Pancreas (tissue), 10 donors: ENCODE measurements around the gene MAP3K7. TPM values are rescaled to one million over a fixed set of nuclear protein-coding genes. Genes with fewer than 3 reads are reported as not detected.

ENCODE experiments used
- ATAC-seq, 4 donors: fragments of 200-7000 bp; cut with Tn5 transposase; one replicate each; pipeline versions ENCODE4 v1.8.0 to v1.9.1; 2020; ENCODE audit warnings: mild to moderate bottlenecking in 4 of 4, moderate library complexity in 4 of 4
- DNase-seq, 6 donors: peaks; one replicate each; pipeline ENCODE4 v3.0.0-alpha.2; 2020
- FAIRE-seq: peaks from 2 replicates; lab custom pipeline; 2012; peaks lifted over from hg19 to GRCh38; lab: Jason Lieb, UNC
- H3K27ac ChIP-seq, 4 donors: fragments of 200-600 bp; sonication (generic); 1 replicate in 3 of 4; 2 replicates in 1 of 4; pipeline versions ENCODE4 v1.5.0 to v1.8.0; 2020
- H3K27me3 ChIP-seq, 4 donors: fragments of 200-600 bp; one replicate each; pipeline ENCODE4 v1.8.0; 2021
- H3K36me3 ChIP-seq, 3 donors: fragments of 200-600 bp; sonication (generic) in 1 of 3; one replicate each; pipeline versions ENCODE4 v1.5.0 to v1.8.0; 2020 to 2021
- H3K4me1 ChIP-seq, 3 donors: fragments of 200-600 bp; one replicate each; pipeline ENCODE4 v1.8.0; 2021
- H3K4me3 ChIP-seq, 4 donors: fragments of 200-600 bp; sonication (generic) in 2 of 4; one replicate each; pipeline versions ENCODE4 v1.5.0 to v1.8.0; 2020 to 2021
- H3K9me3 ChIP-seq, 4 donors: fragments of 200-600 bp; one replicate each; pipeline ENCODE4 v1.8.0; 2021
- WGBS, 2 donors: extraction: QIAGEN DNeasy Blood & Tissue Kit; methylation state at CpG; one replicate each; pipeline ENCODE4 v1.1.7; 2013; 5-methylcytosine and 5-hydroxymethylcytosine counted together
- intact Hi-C, 3 donors: fragments of 100-400 bp; cut with DNase I; formaldehyde crosslinking; loops; one replicate each; pipeline versions ENCODE4 v1.11.1 to v1.14.2; 2022
- polyA plus RNA-seq, 2 donors: library from polyadenylated mRNA; stranded (reverse); fragments of 200-250 nt; gene quantifications; one replicate each; pipeline ENCODE4 v1.2.3, GENCODE V29; 2013
- total RNA-seq, 6 donors: library from RNA; stranded (reverse); fragmentation: NEBNext Ultra II Directional in 4 of 6; extraction: Animal tissue kit (Norgen Biotek cat#: 25700) in 4 of 6; gene quantifications; one replicate each; pipeline versions ENCODE4 v1.2.1 to v1.2.4, GENCODE V29; 2021 to 2023
- TF ChIP-seq, protein P1 (sequence below), 4 donors: fragments of 200-600 bp; sonication (generic) in 3 of 4; IDR thresholded peaks; one replicate each; pipeline versions ENCODE4 v1.5.0 to v1.8.0; 2021; ENCODE audit warnings: antibody characterized with exemption in 4 of 4
- donor health status: healthy with polysubstance abuse.
- donor health status: DM: no; HTN: no; CAD: no; lungs with moderate emphysema.
- donor health status: DM: no; HTN: no; CAD: no.
- donor health status: control.
- donor health status: control.
- donor health status: Bipolar disorder and iron deficiency.
- donor health status: DM: yes; HTN: yes; CAD: no.
- donor health status: DM: no; HTN: no; CAD: no.
- donor health status: DM: no; HTN: no; CAD: no.
- donor health status: DM: yes; HTN: yes; CAD: no.

Gene MAP3K7
- total and polyA plus RNA-seq, 8 donors: 4.9 to 13.2 (median 7.4) TPM

DNA sequence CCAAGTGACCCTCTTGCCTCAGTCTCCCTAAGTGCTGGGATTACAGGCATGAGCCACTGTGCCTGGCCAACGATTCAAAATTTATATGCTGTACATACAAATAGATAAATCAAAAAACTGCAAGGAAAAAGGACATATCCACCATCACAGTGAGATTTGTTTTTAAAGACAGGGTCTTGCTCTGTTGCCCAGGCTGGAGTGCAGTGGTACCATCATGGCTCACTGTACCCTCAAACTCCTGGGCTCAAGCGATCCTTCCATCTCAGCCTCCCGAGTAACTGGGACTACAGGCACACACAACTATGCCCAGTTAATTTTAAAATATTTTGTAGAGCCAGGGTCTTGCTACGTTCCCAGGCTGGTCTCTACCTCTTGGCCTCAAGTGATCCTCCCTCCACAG, 61.5 kb downstream of the MAP3K7 start:
- FAIRE-seq (no peak), ATAC-seq (no peak), DNase-seq (no peak)
- TF ChIP-seq, protein P1, sequence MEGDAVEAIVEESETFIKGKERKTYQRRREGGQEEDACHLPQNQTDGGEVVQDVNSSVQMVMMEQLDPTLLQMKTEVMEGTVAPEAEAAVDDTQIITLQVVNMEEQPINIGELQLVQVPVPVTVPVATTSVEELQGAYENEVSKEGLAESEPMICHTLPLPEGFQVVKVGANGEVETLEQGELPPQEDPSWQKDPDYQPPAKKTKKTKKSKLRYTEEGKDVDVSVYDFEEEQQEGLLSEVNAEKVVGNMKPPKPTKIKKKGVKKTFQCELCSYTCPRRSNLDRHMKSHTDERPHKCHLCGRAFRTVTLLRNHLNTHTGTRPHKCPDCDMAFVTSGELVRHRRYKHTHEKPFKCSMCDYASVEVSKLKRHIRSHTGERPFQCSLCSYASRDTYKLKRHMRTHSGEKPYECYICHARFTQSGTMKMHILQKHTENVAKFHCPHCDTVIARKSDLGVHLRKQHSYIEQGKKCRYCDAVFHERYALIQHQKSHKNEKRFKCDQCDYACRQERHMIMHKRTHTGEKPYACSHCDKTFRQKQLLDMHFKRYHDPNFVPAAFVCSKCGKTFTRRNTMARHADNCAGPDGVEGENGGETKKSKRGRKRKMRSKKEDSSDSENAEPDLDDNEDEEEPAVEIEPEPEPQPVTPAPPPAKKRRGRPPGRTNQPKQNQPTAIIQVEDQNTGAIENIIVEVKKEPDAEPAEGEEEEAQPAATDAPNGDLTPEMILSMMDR (IDR thresholded peaks at IDR 0.05): no peak
- intact Hi-C loops: no loop called here
- H3K36me3 ChIP-seq: peaks cover 0 to 7% (median 0%) of the 10 kb centered on the region in 3 donors
- H3K9me3 ChIP-seq: no peaks in the 10 kb centered on the region
- no peaks in the 10 kb centered on the region for H3K4me1 ChIP-seq
- WGBS, 2 donors: 95 to 99% methylated on average over 4 of the region's 4 CpGs
- no peaks in the 10 kb centered on the region for H3K27me3 ChIP-seq
- H3K27ac ChIP-seq: no peak overlapping the region
- H3K4me3 ChIP-seq: no peak overlapping the region

DNA sequence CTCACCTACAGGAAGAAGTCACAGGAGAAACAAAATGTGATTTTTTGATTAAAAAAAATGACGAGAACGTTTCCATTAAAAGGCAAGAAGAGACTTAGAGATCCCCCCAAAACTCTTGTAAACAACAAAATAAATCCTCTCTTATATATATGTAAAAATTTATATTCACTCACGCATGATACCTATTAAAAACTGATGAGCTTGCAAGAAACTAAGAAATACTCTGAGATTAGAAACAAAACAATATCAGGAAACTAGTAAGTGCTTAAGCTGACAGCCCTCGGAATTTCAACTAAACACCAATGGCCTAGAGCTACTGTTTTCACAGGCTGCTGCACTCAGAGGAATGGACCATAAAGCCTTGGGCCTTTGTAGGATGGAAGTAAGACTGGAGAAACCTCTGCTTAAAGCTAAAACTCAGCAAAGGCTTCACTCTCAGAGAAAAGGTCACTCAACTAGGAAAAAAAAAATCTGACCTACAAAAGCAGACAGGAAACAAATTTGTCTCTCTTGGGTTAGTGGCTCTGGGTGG, 63.0 kb downstream of the MAP3K7 start:
- TF ChIP-seq, protein P1 (IDR thresholded peaks at IDR 0.05): no peak
- Histone ChIP-seq H3K4me1 (peaks cover 0 to 5% (median 0%) of the 10 kb centered on the region in 3 donors), H3K27me3 (no peaks in the 10 kb centered on the region), H3K36me3 (peaks cover 0 to 7% (median 0%) of the 10 kb centered on the region in 3 donors), H3K4me3 (no peak overlapping the region), H3K9me3 (no peaks in the 10 kb centered on the region), H3K27ac (no peak overlapping the region)
- intact Hi-C loops: no loop called here
- no peak for FAIRE-seq
- no peak for DNase-seq
- no peak for ATAC-seq
- WGBS, 2 donors: 86 to 89% methylated on average over 4 of the region's 4 CpGs

- DNase-seq (no peak), FAIRE-seq (no peak), ATAC-seq (no peak)
- H3K36me3 ChIP-seq: peaks cover 0 to 7% (median 0%) of the 10 kb centered on the region in 3 donors
- intact Hi-C loops: no loop called here
- 95 to 99% methylated on average over 1 of the region's 1 CpG for WGBS, 2 donors
- TF ChIP-seq, protein P1 (IDR thresholded peaks at IDR 0.05): no peak
- no peak overlapping the region for H3K4me3 ChIP-seq
- H3K4me1 ChIP-seq: peaks cover 5 to 11% (median 7%) of the 10 kb centered on the region in 3 donors
- no peaks in the 10 kb centered on the region for H3K9me3 ChIP-seq
- H3K27ac ChIP-seq: no peak overlapping the region
- no peaks in the 10 kb centered on the region for H3K27me3 ChIP-seq
These were observed 64.9 kb downstream of the MAP3K7 start for GRCh38 chr6:90521955-90522354.

DNA sequence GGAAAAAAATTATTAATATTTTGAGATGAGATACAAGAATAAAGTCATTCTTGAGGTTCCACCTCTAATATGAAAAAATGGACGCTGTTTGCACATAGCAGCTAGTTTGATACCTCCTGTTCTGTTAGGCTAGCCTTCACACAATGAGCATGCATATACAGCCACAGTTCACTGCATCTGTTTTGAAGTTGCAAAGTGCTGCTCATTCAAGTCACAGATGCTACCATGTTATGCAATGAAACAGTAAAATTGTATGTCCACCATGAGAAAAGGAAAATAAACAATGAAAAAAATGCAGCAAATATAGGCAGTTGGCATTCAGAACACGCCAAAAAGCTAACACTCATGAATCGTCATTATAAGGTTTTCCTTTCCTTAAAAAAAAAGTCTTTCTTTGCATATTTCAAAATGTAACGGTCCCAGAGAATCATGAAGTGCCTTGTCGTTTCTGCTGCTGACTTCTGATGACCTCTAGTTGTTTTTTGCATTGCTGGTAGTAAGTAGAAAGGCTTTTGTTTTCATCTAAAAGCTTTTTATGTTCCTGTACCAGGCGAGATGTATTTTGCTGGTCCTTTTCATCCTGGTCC, 70.7 kb downstream of the MAP3K7 start:
- H3K27ac ChIP-seq: no peak overlapping the region
- no peaks in the 10 kb centered on the region for H3K27me3 ChIP-seq
- FAIRE-seq (no peak), ATAC-seq (no peak), DNase-seq (no peak)
- H3K9me3 ChIP-seq: no peaks in the 10 kb centered on the region
- 85 to 86% methylated on average over 6 of the region's 6 CpGs for WGBS, 2 donors
- peaks cover 0 to 8% (median 0%) of the 10 kb centered on the region in 3 donors for H3K36me3 ChIP-seq
- TF ChIP-seq, protein P1 (IDR thresholded peaks at IDR 0.05): no peak
- H3K4me3 ChIP-seq: no peak overlapping the region
- intact Hi-C loops: no loop called here
- peaks cover 5 to 11% (median 7%) of the 10 kb centered on the region in 3 donors for H3K4me1 ChIP-seq

DNA sequence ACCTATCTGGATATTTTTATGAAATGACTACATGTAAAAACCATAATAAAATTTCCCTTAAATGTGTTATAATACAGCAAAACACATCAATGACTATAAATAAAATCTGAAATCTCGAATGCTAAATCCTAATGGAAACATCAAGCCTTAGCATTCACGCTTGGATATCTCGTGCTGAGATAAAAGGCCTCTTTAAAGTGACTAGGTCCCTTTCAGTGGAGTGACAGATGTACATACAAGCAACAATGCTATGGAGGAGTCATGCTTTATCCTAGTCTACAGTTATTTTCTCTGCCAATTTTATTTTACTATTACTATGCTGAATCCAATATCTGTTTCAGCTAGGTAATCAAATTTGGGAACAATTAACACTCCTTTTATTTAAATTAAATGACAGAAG, 72.4 kb downstream of the MAP3K7 start:
- intact Hi-C loops: no loop called here
- H3K27me3 ChIP-seq: no peaks in the 10 kb centered on the region
- peaks cover 5 to 11% (median 7%) of the 10 kb centered on the region in 3 donors for H3K4me1 ChIP-seq
- H3K9me3 ChIP-seq: no peaks in the 10 kb centered on the region
- H3K4me3 ChIP-seq: no peak overlapping the region
- WGBS, 2 donors: 76 to 96% methylated on average over 3 of the region's 3 CpGs
- FAIRE-seq: no peak
- TF ChIP-seq, protein P1 (IDR thresholded peaks at IDR 0.05): no peak
- H3K27ac ChIP-seq: no peak overlapping the region
- H3K36me3 ChIP-seq: peaks cover 0 to 8% (median 0%) of the 10 kb centered on the region in 3 donors
- no peak for DNase-seq
- no peak for ATAC-seq
